BJ (cell line): ENCODE measurements around the gene LRIF1. TPM values are rescaled to one million over a fixed set of nuclear protein-coding genes. Genes with fewer than 3 reads are reported as not detected.

Experiments used
- CTCF ChIA-PET: fragments of 350-600 bp; formaldehyde crosslinking; extraction: SDS; loops from one replicate; lab custom pipeline; 2021; ENCODE audit warnings: antibody characterized with exemption, inconsistent platforms; lab: Yijun Ruan, JAX
- POLR2A ChIA-PET: fragments of 300-600 bp; sonication (Branson Sonifier 250); formaldehyde crosslinking; extraction: SDS; loops from one replicate; lab custom pipeline; 2021; ENCODE audit warnings: antibody characterized with exemption; lab: Charles Lee
- DNase-seq: peaks from one replicate; pipeline ENCODE4 v3.0.0-alpha.2; 2011; ENCODE audit warnings: low read depth
- H3K27me3 ChIP-seq: 2 replicates; pipeline ENCODE4 v1.6.0; 2011; ENCODE audit warnings: low read length; ENCODE audit not compliant: control insufficient read depth, insufficient read depth
- H3K36me3 ChIP-seq: 2 replicates; pipeline ENCODE4 v1.5.1; 2011; ENCODE audit warnings: low read length; ENCODE audit not compliant: control insufficient read depth, insufficient read depth
- H3K4me3 ChIP-seq: 2 replicates; pipeline ENCODE4 v1.5.1; 2011; ENCODE audit warnings: low read depth, mild to moderate bottlenecking, control low read depth, low read length
- CTCF ChIP-seq: IDR thresholded peaks from 2 replicates; pipeline ENCODE4 v1.5.1; 2011; ENCODE audit warnings: low read depth, mild to moderate bottlenecking, control low read depth, inconsistent platforms, low read length, moderate library complexity; ENCODE audit not compliant: insufficient read depth
- polyA plus RNA-seq: library from polyadenylated mRNA; depleted of rRNA; stranded (reverse); fragments of >200 nt; gene quantifications from 2 replicates; pipeline ENCODE4 v1.2.3, GENCODE V29; 2011

Gene LRIF1
- polyA plus RNA-seq, 1 experiment = 8.3 TPM

- Histone ChIP-seq H3K36me3 (peaks cover 5% of the 10 kb centered on the region), H3K27me3 (no peaks in the 10 kb centered on the region), H3K4me3 (no peak overlapping the region)
- no peak for DNase-seq
- ChIA-PET POLR2A (no interaction called here), CTCF (interaction anchor here (0.6 kb wide), 1 partner anchor 312 kb away, joined by 3 read pairs; no protein-coding TSS in a partner anchor)
- TF ChIP-seq CTCF = no peak
Measured at GRCh38 chr1:110951161-110951560, 12.6 kb downstream of the LRIF1 start.

- TF ChIP-seq CTCF = no peak
- no peaks in the 10 kb centered on the region for H3K27me3 ChIP-seq
- H3K4me3 ChIP-seq = no peak overlapping the region
- DNase-seq = peak; percentile 1
- ChIA-PET CTCF (interaction anchor here (0.7 to 1.3 kb wide), 2 partner anchors 10 to 395 kb away, joined by 3 to 4 read pairs; no protein-coding TSS in a partner anchor), POLR2A (no interaction called here)
- H3K36me3 ChIP-seq = peaks cover 5% of the 10 kb centered on the region
Measured at GRCh38 chr1:110948038-110948810, 15.5 kb downstream of the LRIF1 start.

- Histone ChIP-seq H3K27me3 (no peaks in the 10 kb centered on the region), H3K36me3 (no peaks in the 10 kb centered on the region; the same call in 1 of the 2 replicates), H3K4me3 (no peak overlapping the region)
- no peak for DNase-seq
- ChIA-PET CTCF (no interaction called here), POLR2A (no interaction called here)
- TF ChIP-seq CTCF = no peak
Measured at GRCh38 chr1:110945626-110946025, 18.1 kb downstream of the LRIF1 start.

GRCh38 chr1:110944806-110945205, 18.9 kb downstream of the LRIF1 start:
- POLR2A ChIA-PET = no interaction called here

More at GRCh38 chr1:110944806-110945205, 18.9 kb downstream of the LRIF1 start:
- no peaks in the 10 kb centered on the region; the same call in 1 of the 2 replicates for H3K36me3 ChIP-seq
- TF ChIP-seq CTCF = no peak
- no peaks in the 10 kb centered on the region for H3K27me3 ChIP-seq
- CTCF ChIA-PET = no interaction called here
- no peak for DNase-seq
- H3K4me3 ChIP-seq = no peak overlapping the region
